Activated T-helper 1 cell treated with anti-CD3 and anti-CD28 coated beads, Interleukin-2, amount 50 U/mL, for 16 hours (primary cell): ENCODE data around the gene GATA3.

Experiments used
- DNase-seq, 2 donors: peaks; one replicate each; pipeline ENCODE4 v3.0.0-alpha.2; 2020; ENCODE audit warnings: low read depth in 1 of 2, low spot score in 1 of 2

Gene GATA3

GRCh38 chr10:8064436-8064835 is 9.9 kb downstream of the GATA3 start:
- no peak for DNase-seq

GRCh38 chr10:8065651-8066050 is 11.2 kb downstream of the GATA3 start:
- no peak for DNase-seq

GRCh38 chr10:8066124-8066523 is 11.6 kb downstream of the GATA3 start:
- no peak for DNase-seq

- no peak for DNase-seq
Observed at GRCh38 chr10:8066797-8067196, 12.3 kb downstream of the GATA3 start.

GRCh38 chr10:8069108-8069507 is 14.6 kb downstream of the GATA3 start:
- DNase-seq, result no peak

- no peak for DNase-seq
Observed at GRCh38 chr10:8069627-8070026, 15.1 kb downstream of the GATA3 start.

GRCh38 chr10:8070440-8070839 is 16.0 kb downstream of the GATA3 start:
- DNase-seq, result no peak

- DNase-seq, result no peak
Observed at GRCh38 chr10:8071006-8071405, 16.5 kb downstream of the GATA3 start.

GRCh38 chr10:8071666-8072065 is 17.2 kb downstream of the GATA3 start:
- no peak for DNase-seq

GRCh38 chr10:8072211-8072610 is 17.7 kb downstream of the GATA3 start:
- no peak for DNase-seq

GRCh38 chr10:8073691-8074416 is 19.4 kb downstream of the GATA3 start:
- no peak for DNase-seq

GRCh38 chr10:8074881-8075280 is 20.4 kb downstream of the GATA3 start:
- no peak for DNase-seq

- DNase-seq, result no peak
Observed at GRCh38 chr10:8075282-8076260, 21.1 kb downstream of the GATA3 start.

- DNase-seq, result no peak
Observed at GRCh38 chr10:8076933-8077332, 22.4 kb downstream of the GATA3 start.

GRCh38 chr10:8078027-8078426 is 23.5 kb downstream of the GATA3 start:
- DNase-seq, result no peak

GRCh38 chr10:8079126-8079525 is 24.6 kb downstream of the GATA3 start:
- DNase-seq, result no peak

- no peak for DNase-seq
Observed at GRCh38 chr10:8084799-8085198, 30.3 kb downstream of the GATA3 start.

- DNase-seq, result no peak
Observed at GRCh38 chr10:8085251-8085650, 30.8 kb downstream of the GATA3 start.

- DNase-seq, result no peak
Observed at GRCh38 chr10:8086315-8086714, 31.8 kb downstream of the GATA3 start.

- no peak for DNase-seq
Observed at GRCh38 chr10:8088504-8088903, 34.0 kb downstream of the GATA3 start.

GRCh38 chr10:8092428-8092827 is 37.9 kb downstream of the GATA3 start:
- no peak for DNase-seq

GRCh38 chr10:8095959-8096358 is 41.5 kb downstream of the GATA3 start:
- DNase-seq, result no peak
